Head of caudate nucleus (tissue), 42 donors: ENCODE data around the gene LAMTOR1.

Source experiments
- DNase-seq, 42 donors: peaks; one replicate each; pipeline versions ENCODE4 v3.0.0 to v3.0.0-alpha.2; 2020 to 2021; ENCODE audit warnings: mixed read lengths in 7 of 42
- intact Hi-C: fragments of 100-400 bp; cut with DNase I; formaldehyde crosslinking; loops from one replicate; pipeline ENCODE4 v1.15.0; 2022

The LAMTOR1 gene

DNA sequence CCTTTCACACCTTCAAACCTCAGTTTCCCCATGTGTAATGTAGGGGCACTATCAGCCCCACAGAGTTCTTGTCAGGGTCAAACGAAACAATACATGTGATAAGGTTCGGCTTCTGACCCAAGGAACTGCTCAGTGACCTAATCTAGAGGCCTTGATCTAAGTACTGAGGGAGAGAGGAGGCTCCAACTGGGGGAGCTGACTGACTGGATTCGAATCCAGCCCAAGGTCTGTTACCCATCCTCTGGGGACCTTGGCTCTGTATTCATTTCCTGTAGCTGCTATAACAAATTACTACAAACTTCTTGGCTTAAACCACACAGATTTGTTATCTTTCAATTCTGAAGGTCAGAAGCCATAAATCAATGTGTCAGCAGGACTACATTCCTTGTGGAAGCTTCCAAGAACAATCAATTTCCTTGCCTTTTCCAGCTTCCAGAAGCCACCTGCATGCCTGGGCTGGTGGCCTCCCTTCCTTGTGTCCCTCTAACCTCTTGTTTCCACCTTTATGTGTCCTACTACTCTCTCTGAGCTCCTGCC is 20.1 kb upstream of the LAMTOR1 start:
- no peak for DNase-seq
- intact Hi-C loops, result no loop called here

DNA sequence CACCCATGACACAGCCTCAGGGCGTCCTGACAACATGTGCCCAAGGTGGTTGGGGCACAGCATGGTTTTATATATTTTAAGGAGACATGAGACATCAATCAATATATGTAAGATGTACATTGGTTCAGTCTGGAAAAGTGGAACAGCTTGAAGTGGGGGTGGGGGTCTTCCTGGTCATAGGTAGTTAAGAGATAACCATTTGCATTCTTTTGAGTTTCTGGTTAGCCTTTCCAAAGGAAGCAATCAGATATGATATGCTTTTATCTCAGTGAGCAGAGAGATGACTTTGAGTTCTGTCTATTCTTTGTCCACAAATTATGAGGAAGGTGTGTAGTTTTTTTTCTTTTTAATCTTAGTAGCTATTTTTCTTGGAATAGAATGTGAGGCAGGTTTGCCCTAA is 19.5 kb upstream of the LAMTOR1 start:
- intact Hi-C loops, result no loop called here
- DNase-seq, result no peak

- intact Hi-C loops, result no loop called here
Measured at GRCh38 chr11:72120930-72121329, 17.8 kb upstream of the LAMTOR1 start.

DNA sequence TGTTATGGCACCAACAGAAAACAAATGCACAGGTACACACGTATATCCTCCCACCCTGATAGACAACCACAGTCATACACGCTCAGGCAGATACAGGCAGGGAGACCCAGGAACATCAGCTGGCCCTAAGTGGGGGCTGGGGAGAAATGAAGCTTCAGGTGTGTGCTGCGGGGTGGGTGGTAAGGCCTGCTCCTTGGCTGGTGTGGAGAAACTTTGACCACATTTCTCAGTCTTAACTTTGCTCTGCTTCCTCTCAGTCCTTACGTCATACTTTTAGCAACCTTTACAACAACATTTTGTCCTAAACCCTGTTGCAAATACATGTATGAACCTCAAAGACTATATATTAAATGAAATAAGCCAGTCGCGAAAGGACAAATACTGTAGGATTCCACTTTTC is 16.1 kb upstream of the LAMTOR1 start:
- no peak for DNase-seq
- intact Hi-C loops, result no loop called here

More at GRCh38 chr11:72120930-72121329, 17.8 kb upstream of the LAMTOR1 start:
- no peak for DNase-seq

- DNase-seq, result no peak
Measured at GRCh38 chr11:72116019-72116755, 13.1 kb upstream of the LAMTOR1 start.

GRCh38 chr11:72114570-72114969 is 11.5 kb upstream of the LAMTOR1 start:
- intact Hi-C loops, result loop anchor here (5.0 kb wide), 1 partner anchor 108 kb away; the partner anchor contains the start of gene INPPL1

More at GRCh38 chr11:72116019-72116755, 13.1 kb upstream of the LAMTOR1 start:
- intact Hi-C loops, result no loop called here

DNA sequence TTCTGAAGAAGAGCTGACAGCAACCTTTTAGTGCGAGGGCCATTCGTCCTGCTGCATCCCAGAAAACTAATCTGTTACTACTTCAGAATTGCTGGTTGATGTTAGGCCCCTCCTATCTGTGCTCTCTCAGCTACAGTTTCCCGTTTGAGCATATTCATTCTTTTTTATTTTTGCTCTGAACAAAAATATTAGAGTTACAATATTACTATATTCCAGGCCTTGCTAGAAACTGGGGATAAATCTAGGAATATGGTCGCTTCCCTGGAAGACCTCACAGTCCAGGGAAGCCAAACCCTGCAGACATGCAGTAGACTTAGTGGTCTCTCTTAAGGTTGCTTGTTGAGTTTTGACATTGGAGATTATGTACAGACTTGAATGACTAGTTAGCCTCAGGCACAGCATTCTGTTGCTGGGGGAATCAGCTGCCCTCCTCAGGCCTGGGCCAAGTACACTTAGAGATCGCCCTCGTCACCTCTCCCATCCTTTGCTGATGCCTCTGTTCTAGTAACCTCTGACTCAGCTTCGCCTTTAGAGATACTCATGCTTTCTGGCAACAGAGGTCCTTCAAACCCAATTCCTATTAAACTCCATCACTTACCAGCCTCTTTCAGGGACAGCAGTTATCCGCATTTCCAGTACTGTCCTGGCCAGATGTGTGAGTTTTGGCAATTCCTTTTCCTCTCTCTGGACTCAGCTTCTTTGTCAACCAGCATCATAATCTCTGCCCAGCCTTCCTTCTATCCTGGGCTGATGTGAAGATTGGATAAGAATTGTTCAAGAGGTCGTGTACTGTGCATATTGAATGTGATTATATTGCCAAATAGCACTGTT is 10.1 kb upstream of the LAMTOR1 start:
- DNase-seq, result no peak
- intact Hi-C loops, result loop anchor here (1.0 to 5.0 kb wide), 2 partner anchors 10 to 109 kb away; partner anchors contain the start of genes INPPL1 and LAMTOR1

More at GRCh38 chr11:72114570-72114969, 11.5 kb upstream of the LAMTOR1 start:
- DNase-seq, result no peak

GRCh38 chr11:72112143-72112977 is 9.3 kb upstream of the LAMTOR1 start, which contains the start of gene ANAPC15:
Gene ANAPC15 (minus strand): TSS chr11:72112695. CDS start chr11:72111276, 1,419 bp downstream.
- DNase-seq, result peak; percentile 89 to 99 (median 96)
- intact Hi-C loops, result loop anchor here (1.0 to 5.0 kb wide), 2 partner anchors 9 to 110 kb away; partner anchors contain the start of genes INPPL1 and LAMTOR1

GRCh38 chr11:72111300-72112142 is 8.4 kb upstream of the LAMTOR1 start:
- no peak for DNase-seq
- intact Hi-C loops, result loop anchor here (1.0 to 5.0 kb wide), 2 partner anchors 8 to 111 kb away; partner anchors contain the start of genes INPPL1 and LAMTOR1

DNA sequence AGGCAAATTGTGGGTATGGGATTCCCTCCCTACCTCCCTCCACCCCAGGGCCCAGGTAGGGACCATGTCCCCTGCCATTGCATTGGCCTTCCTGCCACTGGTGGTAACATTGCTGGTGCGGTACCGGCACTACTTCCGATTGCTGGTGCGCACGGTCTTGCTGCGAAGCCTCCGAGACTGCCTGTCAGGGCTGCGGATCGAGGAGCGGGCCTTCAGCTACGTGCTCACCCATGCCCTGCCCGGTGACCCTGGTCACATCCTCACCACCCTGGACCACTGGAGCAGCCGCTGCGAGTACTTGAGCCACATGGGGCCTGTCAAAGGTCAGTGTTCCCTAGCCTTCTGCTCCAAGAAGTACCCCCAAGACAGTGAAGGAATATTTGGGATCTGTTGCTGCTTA is 2.8 kb upstream of the LAMTOR1 start, which contains the start of gene TOMT:
Gene TOMT (plus strand): TSS at position 37 of the 400 bp plus-strand sequence. CDS start 28 bp downstream, at position 65.
- intact Hi-C loops, result no loop called here

DNA sequence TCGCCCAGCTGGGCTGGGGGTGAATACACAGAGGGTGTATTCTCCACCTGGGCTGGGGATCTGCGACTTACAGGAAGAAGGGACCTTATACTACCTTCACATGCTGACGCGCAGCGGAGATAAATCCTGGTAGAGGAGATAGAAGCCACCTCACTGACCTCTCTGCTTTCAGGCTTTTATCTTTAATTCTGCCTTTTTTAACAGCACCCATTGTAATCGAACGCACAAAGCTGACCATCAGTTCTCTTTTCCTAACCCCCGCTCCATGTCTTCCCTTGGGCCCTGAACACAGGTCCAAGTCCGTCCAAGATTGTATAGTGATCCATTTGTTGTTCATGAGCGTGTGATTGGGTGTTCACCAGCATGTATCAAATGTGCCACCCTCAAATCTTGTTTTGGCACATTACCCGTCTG is 664 bp upstream of the LAMTOR1 start:
- intact Hi-C loops, result loop anchor here (1.0 to 2.0 kb wide), 2 partner anchors 9 to 23 kb away; partner anchors contain the start of genes ANAPC15, LRRC51 and NUMA1
- DNase-seq, result no peak

More for the DNA sequence above, 2.8 kb upstream of the LAMTOR1 start, which contains the start of gene TOMT:
- DNase-seq, result no peak

- no peak for DNase-seq
- intact Hi-C loops, result loop anchor here (2.0 kb wide), 1 partner anchor 22 kb away; the partner anchor contains the start of genes LRRC51 and NUMA1
Measured at GRCh38 chr11:72102631-72102945, 509 bp downstream of the LAMTOR1 start.

DNA sequence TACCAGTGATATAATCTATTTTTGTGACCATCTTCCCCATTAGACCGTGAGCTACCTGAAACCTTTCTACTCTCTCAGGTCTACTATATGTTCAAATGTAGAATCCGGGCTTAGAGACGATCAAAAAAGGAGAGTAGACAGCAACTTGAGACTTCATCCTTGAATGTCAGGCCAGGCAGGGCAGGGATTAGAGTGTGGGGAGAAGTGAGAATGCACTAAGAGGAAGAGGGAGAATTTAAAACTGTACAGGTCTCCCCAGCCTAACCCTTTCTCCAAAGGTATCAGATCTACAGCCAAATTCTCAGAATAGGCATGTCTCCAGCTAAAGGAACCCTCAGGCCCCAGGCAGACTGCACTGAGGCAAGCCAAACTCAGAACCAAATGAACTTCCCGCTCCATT is 935 bp downstream of the LAMTOR1 start:
- no peak for DNase-seq
- intact Hi-C loops, result loop anchor here (2.0 kb wide), 1 partner anchor 21 kb away; the partner anchor contains the start of genes LRRC51 and NUMA1

GRCh38 chr11:72100462-72100861 is 2.6 kb downstream of the LAMTOR1 start:
- intact Hi-C loops, result no loop called here
- no peak for DNase-seq

DNA sequence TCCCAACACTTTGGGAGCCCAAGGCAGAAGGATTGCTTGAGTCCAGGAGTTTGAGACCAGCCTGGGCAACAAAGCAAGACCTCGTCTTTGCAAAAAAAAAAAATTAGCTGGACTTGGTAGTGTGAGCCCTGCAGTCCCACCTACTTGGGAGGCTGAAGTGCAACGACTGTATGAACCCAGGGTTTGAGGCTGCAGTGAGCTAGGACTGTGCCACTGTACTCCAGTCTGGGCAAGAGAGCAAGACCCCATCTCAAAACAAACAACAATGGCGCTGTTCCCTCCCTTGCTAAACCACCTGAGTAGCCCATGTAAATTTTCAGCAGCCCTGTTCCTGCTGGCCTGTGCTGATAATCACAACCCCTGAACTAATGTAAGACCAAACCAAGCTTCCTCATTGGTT is 3.1 kb downstream of the LAMTOR1 start:
- intact Hi-C loops, result no loop called here
- DNase-seq, result no peak

DNA sequence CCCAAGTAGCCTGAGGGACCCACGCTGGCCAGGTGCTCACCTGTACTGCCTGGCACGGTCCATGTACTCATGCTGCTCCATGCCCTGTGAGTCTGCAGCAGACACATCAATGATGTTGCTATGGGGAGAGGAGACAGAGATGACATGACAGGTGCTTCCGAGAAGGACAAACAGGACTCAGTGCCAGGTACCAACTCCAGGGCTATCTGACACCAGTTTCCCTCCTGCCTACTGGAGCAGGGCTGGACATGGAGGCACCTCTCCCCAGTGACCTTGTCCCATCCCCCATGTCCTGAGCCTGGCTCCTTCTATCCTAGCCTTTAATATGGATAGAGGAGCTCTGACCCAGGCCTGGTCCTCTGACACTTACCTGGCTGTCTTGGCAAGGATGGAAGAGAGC is 4.4 kb downstream of the LAMTOR1 start:
- DNase-seq, result no peak
- intact Hi-C loops, result no loop called here

DNA sequence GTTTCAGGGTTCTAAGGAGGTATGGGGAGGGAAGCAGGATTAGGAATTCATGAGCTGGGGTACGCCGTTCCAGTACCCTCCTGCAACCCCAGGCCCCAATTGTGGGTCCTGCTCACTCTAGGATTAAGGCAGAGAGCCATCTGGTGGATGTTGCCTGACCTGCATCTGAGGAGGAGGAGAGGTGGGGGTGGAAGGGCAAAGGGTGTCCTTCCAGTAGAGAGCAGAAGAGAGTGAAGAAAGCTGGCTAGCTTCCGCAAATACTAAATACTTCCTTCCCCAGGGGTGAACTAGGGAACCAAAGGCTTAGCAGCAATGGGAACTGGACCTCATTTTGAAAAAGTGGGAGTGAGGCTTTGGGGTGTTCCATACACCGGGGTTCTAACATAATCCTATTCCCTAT is 11.8 kb downstream of the LAMTOR1 start:
- intact Hi-C loops, result loop anchor here (5.0 kb wide), 1 partner anchor 64 kb away; no protein-coding TSS in a partner anchor
- DNase-seq, result peak; percentile 47 to 91 (median 76)
